Activated CD4-positive, alpha-beta T cell treated with anti-CD3 and anti-CD28 coated beads for 24 hours (primary cell): Measurements from ENCODE around the gene MGST2.
"Not testable (repeated sequence)": the region's sequence is repeated elsewhere in the genome, so short reads cannot be mapped to it uniquely, and the experiment has no call there.

Source experiments
- DNase-seq, 2 donors: peaks; one replicate each; pipeline ENCODE4 v3.0.0-alpha.2; 2020; ENCODE audit warnings: low read depth in 2 of 2

The MGST2 gene

DNA sequence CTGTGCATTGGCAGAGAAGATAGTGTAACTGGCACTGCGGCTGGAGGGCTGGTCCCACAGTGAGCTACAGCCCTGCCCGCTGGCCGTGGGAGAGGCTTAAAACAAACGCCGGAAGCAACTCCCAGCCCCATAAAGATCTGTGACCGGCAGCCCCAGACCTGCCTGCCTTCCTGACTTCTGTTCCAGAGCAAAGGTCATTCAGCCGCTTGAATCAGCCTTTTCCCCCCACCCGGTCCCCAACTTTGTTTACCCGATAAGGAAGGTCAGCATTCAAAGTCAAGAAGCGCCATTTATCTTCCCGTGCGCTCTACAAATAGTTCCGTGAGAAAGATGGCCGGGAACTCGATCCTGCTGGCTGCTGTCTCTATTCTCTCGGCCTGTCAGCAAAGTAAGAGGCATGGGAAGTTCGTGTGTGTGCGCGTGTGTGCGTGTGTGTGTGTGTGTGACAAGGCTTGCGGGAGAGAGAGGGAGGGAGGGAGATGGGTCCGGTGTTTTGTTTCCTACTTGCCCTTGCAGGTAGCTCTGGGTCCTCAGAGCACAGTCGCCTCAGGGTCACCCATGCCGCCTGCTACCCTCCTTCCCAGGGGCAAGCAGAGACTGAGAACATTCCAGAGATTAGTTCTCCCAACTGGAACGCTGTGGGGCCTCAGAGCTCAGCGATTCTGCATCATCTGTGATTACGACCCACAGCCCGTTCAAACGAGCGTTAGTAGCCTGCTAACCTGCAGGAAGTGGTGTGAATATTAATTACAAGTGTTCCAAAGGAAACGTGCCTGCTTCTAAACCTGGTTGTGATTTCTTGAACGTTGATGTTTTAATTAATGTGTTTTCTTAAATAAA is at the start of gene MGST2:
TSS of gene MGST2 (plus strand) at position 130 of the 840 bp plus-strand sequence. CDS start at position 331, 201 bp downstream.
- DNase-seq, result peak in 1 of 2 donors; percentile 11

DNA sequence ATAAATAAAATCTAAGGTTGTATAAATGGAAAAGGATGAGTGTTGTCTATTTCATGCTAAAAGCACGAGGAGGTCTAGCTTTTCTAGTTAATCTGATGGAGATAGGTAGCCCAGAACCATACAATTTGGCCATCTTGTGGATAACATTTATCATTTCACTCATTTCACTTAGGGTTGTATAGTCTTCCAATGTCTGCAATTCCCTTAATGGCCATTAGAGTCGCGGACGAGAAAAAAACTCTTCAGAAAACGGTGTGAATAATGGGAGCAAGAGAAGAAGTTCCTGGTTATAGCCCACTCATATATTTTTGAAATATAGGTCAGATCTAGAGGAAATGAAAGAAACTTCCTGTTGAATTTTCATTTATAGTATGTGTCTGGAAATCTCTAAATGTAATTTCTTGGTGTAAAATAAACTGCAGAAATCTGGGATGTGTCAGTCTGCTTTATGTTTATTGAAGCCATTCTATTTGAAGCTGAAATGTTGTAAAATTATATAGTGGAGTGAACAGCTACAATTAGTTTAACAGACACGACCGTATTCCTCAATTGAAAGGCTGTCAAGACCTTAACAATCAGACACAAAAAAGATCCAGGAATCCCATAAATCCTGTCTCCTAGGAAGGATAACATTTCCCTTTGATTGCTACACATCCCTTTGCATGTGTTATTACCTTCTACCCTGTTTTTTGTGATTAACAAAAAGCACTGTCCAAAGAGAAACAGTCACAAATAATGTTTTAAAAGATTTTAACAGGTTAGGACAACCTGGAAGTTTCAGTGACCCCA is 47.7 kb upstream of the MGST2 start:
- DNase-seq, result no peak

DNA sequence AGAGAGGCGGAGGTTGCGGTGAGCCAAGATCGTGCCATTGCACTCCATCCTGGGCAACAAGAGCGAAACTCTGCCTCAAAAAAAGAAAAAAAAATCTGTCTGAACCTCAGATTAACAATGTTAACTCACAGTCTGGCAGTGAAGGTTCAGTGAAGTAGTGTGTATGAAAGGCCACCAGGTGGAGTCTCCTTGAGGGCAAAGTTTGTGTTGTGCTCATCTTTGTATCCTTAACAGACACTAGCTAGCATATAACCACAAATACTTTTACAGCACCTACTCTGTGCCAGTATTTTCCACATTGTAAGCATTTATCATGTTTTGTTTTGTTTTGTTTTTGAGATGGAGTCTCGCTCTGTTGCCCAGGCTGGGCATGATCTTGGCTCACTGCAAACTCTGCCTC is 46.0 kb upstream of the MGST2 start:
- no peak for DNase-seq

DNA sequence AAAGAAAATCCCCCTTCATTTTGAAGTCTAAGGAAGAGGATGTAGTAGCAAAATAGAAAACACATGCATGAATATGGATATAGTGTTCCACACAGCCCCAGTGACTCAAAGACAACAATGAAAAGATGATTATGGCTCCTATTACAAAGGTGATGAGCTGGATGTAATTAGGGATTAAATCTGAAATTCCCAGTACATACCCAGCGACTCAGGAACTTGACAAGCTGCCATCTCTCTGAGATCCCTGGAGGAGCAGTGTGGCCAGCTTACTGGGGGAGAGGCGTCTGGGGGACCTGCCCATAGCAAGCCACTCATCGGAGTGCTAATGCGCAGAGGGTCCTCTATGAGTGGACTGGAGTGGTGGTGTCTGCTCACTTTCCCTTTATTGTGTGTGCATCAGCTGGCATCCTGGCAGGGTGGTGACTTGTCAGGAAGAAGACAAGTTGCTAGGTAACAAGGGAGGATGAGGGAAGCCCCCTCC is 42.7 kb upstream of the MGST2 start:
- no peak for DNase-seq

DNA sequence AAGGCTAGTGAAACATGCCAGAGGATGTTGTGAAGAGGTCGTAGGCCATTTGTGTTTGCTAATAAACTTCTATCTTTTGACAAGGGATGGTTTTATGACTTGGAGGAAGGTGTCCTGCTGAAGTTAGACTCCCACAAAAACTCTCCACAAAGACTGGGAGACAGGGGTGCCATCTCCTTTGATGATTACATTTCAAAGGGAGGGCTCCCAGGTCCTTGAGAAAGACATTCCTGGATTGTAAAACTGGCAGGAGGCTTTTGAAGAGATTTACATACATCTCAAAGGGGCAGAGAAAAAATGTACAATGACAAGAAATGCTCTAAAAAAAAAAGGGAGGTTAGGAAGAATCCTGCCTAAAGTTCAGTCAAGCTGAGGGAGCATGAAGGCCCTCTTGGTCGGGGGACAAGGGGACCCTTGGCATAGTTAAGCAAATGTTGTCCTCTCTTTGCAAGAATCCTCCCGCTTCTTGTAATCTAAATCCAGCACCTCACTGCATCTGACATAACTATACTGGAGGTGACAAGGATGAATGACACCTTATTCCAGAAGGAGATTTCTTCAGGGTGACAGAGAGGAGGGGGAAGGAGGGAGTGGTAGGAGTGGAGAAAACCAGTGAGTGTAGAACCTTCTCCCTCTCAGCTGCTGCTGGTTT is 41.1 kb upstream of the MGST2 start:
- DNase-seq, result no peak

DNA sequence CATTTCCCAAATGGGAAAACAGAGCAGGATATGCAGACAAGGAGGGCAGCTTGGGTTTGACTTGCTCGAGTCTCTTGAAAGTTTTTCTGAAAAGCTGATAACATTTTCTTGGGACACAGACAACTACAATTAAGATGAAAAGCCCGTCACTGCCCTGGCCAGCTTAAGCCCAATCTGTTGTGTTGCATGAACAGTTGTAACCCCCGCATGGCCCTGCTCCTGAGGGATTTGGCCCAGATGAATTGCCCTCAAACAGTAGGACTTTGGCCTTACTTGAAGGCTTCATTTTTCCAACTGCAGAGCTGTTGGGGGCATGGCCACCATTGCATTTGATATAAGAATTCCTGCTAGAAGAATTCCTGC is 40.5 kb upstream of the MGST2 start:
- no peak for DNase-seq

DNA sequence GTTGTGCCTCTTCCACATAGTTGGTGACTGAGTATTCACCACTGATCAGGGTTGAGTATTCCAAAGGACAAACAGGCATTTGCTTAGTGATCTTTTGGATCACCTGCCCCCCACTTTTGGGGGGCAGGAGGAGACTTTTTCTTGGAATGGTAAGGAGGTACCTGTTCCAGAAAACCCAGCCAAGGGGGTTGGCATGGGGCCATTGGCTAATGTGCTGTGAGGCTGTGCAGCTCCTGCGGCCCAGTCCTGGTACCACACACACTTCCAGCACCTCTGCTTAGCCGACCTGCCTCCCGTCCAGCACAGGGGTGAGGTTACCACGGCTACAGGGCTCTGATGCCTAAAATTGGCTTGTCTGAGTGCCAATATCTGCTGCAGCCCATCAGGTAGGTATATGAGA is 40.1 kb upstream of the MGST2 start:
- no peak for DNase-seq

DNA sequence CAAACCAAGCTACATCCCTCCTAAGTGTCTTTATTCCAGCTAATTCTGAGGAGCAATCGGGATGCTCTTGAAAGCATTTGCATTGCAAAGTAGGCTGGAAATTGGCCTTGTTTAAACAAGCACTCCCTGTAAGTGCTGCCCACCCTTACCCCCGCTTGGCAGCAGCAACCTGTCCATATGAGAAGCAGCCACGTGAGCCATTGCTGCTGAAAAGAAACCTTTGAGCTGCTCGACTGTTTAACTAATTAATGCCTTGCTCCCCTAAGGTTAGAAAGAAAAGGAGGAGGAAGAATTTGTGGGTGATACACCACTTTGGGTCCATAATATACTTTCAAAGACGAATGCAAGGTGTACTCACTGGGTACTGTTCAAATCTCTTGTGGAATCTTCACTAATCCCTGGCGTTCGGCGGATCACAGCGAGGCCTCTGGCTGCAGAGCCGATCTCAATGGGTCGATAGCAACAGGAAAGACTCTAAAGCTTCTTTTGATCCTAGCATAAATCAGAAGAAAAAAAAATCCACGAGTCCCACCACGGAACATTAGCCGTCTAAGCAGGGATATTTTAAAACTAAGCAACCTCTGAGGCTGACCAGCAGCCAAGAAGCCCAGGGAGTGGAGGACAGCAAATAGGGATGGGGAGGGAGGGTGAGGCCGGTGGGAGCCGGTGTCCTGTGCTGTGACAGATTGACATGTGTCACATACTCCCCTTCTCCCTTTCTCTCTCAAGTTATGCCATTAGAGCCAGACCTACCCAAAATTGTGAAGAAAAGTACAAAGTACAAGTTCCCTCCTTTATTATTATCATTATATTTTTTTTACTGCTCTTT is 37.2 kb upstream of the MGST2 start:
- DNase-seq, result no peak

DNA sequence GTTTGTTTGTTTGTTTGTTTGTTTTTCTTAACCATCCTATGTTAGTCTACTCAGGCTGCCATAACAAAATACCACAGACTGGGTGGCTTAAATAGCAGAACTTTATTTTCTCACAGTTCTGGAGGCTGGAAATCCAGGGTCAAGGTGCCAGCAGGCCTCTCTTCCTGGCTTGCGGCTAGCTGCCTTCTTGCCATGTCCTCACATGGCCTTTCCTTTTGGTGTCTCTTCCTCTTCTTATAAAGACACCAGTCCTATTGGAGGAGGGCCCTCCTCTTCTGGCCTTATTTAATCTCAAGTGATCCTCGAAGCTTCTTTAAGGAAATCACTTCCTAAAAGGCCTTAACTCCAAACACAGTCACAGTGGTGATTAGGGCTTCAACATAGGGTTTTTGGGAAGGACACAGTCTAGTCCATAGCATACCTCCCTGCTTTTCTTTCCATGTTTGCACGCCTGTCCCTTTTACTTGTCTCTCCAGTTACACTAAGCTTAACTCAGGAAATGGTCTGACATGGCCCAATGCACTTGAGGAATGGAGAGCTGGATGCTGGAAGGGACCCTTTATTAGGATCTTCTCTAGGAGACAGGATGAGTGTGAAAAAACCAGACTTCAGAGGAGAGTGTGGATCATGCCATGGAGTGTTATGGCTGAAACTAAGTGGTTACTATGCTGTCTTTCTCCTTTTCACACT is 36.0 kb upstream of the MGST2 start:
- DNase-seq, result no peak

DNA sequence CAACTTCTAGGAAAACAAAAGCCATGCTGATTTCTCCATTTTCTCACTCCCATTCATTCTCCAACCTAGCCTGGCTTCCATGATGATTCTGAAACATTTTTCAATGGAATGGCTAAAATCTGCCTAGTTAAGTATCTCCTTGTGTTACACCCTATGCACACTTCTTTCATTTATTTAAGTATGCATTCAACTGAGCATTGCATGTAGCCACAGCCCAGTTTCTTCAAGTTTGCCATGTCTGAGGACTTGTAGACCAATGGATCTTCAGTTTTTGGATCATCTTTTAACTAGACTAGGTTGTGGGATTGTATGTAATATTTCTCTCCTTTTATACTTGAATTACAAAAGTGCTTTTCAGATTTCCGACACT is 35.5 kb upstream of the MGST2 start:
- DNase-seq, result no peak

DNA sequence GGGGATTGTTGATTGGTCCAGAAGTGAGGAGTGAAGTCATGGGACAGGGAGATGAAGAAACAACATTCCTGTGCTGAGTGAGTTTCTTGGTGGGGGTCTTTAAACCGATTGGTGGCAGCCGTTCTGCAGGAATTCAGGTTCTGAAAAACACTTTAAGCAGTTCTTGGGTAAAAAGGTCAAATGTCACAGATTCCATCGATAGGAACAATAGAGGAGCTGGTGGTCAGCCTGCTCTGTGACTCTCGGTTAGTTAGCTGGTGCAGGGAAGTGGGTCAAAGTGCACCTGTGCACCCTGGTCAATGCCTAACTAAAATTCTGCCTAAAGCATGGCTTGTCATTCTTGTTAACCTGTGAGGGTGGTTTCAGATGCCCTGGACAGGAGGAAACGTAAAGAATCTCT is 34.6 kb upstream of the MGST2 start:
- no peak for DNase-seq

DNA sequence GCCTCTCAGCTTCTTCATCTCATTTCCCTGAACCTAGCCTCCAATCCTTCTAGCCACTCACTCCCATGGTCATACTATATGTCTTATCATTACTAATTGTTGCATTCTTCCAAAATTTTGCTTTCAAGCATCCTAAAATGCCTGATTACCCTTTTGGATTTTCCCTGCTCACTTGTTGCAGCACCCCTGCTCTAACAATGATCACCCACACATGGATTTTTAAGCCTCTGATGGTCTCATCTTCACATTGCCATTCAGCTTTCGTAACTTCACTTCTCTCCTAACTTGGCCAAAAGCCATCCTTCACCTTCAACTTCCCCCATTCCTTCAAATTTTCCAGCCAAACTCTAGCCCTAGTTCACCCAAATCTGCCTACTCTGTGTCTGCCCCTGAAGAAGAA is 33.8 kb upstream of the MGST2 start:
- DNase-seq, result no peak

DNA sequence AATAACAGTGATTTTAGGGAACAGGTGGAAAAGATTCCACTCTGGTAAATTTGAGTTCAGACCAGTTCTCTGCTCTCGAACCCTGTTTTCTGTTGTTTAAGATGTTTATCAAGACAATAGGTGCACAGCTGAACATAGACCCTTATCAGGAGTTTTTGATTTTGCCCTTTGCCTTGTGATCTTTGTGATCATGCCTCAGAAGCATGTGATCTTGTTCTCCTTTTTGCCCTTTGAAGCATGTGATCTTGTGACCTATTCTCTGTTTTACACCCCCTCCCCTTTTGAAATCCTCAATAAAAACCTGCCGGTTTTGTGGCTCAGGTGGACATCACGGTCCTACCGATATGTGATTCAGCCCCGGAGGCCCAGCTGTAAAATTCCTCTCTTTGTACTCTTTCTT is 32.9 kb upstream of the MGST2 start:
- not testable (repeated sequence) for DNase-seq

DNA sequence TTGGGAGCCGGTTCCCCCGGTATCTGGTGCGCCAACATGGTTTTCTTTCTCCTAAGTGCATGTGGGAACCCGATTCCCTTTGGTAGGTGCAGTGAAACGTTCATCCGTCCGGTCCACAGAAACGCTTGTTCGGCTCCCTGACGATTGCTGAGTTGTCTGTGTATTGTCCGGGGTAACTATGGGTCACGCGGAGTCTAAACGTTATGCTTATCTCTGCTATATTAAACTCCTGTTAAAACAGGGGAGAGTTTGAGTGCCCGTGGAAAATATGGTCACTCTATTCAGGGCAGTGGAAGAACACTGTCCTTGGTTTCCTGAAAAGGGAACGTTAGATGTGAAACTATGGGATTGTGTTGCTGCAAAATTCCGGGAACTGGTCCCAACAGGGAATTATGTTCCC is 32.4 kb upstream of the MGST2 start:
- DNase-seq, result no peak

DNA sequence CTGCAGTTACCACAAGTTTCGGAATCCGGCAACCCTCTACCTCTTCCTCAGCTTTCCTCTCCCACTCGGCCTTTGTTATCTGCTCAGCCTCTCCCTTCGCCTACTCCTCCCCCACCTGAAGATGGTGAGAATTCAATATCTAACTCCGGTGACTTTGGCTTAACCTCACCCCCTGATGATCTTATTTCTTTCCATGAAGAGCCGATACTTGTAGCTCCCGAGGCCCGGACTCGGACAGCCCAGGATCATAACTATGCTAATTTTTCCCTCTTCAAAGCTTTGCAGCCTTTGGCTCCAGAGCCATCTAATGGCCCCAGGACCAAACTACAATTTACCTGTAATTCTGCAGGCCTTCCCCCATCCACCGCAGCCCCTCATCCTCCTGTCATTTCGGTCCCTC is 32.0 kb upstream of the MGST2 start:
- no peak for DNase-seq

DNA sequence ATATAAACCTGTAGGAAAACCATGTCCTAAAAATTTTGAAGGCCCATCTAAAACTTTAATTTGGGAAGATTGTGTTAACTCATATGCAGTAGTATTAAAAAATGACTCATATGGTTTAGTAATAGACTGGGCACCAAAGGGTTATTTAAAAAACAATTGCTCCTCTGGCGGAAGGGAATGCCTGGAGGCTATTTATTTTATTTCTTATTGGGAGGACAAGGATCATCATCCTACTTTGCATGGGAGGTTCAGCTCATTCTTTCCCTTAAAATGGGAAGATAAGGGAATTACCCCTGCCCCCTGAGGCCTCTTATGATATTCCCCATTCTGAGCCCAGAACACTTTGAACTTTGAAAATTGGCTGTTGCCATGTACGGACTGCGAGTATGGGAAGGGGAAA is 29.7 kb upstream of the MGST2 start:
- DNase-seq, result no peak

DNA sequence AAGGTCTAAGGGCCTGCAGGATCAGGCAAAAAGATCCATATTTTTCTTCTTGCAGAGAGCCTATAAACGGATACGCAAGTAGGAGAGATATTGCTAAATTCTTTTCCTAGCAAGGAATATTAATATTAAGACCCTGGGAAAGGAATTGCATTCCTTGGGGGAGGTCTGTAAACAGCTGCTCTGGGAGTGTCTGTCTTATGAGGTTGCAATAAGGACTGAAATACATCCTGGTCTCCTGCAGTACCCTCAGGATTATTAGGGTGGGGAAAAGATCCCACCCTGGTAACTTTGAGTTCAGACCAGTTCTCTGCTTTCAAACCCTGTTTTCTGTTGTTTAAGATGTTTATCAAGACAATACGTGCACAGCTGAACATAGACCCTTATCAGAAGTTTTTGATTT is 27.3 kb upstream of the MGST2 start:
- DNase-seq, result not testable (repeated sequence)

DNA sequence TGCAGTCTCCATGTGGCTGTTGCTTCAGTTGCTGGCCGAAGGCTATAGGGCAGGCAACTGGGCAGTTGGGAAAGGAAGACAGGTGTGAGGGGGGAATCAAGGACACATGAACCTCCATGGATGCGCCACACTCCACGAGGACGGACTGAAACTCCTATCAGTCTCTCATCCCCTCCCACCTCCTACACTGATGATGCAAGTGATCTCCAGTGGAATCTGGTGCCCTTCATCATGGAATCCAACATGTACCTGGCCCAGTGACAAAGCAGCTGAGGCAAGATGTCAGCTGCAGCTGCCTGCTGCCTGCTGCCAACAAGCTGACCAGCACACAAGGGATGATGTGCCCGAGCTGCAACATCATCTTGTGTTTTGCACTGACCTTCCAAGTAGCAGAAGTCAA is 26.0 kb upstream of the MGST2 start:
- no peak for DNase-seq

DNA sequence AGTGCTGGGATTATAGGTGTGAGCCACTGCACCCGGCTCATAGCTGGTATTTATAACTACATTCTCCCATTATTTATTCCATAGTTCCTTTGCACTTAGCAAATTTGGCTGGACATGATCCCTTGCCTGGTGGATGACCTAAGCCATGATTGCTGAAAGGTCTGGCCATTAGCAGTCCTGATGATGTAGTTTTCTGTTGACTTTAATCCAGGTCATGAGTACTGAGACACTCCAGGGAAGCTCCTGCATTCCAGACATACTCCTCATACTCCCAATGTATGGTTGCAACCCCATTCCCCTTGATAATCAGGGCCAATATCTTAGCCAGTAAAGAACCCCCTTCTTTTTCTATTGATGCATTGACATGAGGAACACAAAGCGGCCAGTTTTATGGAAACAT is 24.4 kb upstream of the MGST2 start:
- DNase-seq, result no peak

DNA sequence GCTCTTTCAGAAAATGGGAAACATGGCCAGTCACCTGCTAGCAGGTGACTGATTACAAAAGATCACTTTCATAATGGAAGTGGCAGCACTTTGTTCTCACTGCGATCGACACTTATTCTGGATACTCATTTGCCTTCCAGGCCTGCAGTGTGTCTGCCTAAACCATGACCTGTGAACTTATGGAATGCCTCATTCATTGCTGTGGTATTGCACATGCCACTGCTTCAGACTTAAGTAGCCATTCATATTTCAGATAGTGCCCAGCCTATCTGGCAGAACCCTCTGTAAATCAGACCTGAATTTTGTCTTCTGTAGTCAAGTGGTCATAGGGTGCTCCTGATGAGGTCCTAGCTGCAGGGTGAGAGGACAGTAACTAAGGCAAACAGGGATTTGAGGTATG is 23.3 kb upstream of the MGST2 start:
- no peak for DNase-seq
